ENCODE data around the gene SOX6. TPM values are rescaled to one million over a fixed set of nuclear protein-coding genes. Genes with fewer than 3 reads are reported as not detected.

SOX6 gene
- polyA plus RNA-seq, 1 donor (not counting 4 experiments of a cell fraction or from before 2014, with no cell fraction given) = 6.0 TPM

DNA sequence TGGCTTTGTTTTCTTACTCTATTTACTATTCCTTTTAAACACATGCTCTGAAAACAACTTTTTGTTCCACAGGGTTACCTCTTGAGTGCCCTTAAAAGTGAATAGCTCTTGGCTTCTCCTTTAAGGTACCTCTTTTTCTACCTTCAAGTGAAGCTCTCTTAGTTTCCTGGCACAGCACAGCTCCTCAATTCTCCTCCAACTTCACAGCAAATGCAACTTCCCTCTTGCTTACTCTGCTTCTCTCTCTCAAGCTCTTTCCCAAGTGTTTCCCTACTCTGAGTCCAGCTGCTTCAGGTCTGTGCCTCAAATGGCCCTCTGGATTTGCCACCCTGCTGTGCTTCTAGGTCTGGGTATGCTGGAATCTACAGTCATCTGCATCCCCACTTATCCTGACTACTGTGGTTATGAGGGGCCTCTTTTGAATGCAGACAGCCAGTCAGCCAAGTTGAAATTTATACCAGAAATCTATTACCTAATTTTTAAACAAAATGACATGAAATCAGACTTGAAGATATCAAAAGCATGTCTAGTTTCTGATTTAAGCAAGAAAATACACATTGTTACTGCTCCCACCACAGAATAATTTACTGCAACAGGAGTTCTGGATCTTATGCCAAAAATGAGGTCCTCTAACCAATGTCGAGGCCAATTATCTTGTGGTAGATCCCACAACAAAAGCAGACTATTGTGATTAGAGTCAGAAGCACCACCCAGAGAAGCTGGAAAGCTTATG lies 371.1 kb downstream of the SOX6 start:
- dilution Hi-C loops (cut with MboI; ENCODE audit: extremely low pct_ligation_motif_present, low sequenced_read_pairs) = no loop called here
- Histone ChIP-seq H3K4me2 (ENCODE audit: control insufficient read depth, extremely low read depth, insufficient read depth, low read depth, low read length) (no peak overlapping the region), H2AFZ (ENCODE audit: control insufficient read depth, low read length) (no peak overlapping the region), H3K36me3 (ENCODE audit: control insufficient read depth in 2 of 2, extremely low read depth in 1 of 2, insufficient read depth in 2 of 2, low read length in 2 of 2) (peaks cover 0 to 8% of the 10 kb centered on the region in 2 experiments), H3K27ac (ENCODE audit: control insufficient read depth, insufficient read depth, low read length) (no peak overlapping the region), H3K4me3 (ENCODE audit: control insufficient read depth in 2 of 3, extremely low read depth in 1 of 3, insufficient read depth in 2 of 3, low read depth in 1 of 3, low read length in 3 of 3) (no peak overlapping the region), H3K79me2 (ENCODE audit: control insufficient read depth, insufficient read depth, low read length) (no peaks in the 10 kb centered on the region), H3K9me3 (ENCODE audit: control insufficient read depth, low read depth, low read length) (no peaks in the 10 kb centered on the region), H3K27me3 (ENCODE audit: control insufficient read depth, extremely low read depth, insufficient read depth, low read length) (no peaks in the 10 kb centered on the region), H3K9me1 (ENCODE audit: control insufficient read depth, extremely low read depth, insufficient read depth, low read length) (no peaks in the 10 kb centered on the region), H3K9ac (ENCODE audit: control insufficient read depth, extremely low read depth, insufficient read depth, low read length) (no peak overlapping the region), H3K4me1 (ENCODE audit: control insufficient read depth, extremely low read depth, insufficient read depth, low read length) (no peaks in the 10 kb centered on the region), H4K20me1 (ENCODE audit: control insufficient read depth, extremely low read depth, insufficient read depth, low read length) (no peaks in the 10 kb centered on the region)
- no peak for TF ChIP-seq EZH2 (IDR thresholded peaks at IDR 0.05; ENCODE audit: low read length)
- TF ChIP-seq, protein P1, sequence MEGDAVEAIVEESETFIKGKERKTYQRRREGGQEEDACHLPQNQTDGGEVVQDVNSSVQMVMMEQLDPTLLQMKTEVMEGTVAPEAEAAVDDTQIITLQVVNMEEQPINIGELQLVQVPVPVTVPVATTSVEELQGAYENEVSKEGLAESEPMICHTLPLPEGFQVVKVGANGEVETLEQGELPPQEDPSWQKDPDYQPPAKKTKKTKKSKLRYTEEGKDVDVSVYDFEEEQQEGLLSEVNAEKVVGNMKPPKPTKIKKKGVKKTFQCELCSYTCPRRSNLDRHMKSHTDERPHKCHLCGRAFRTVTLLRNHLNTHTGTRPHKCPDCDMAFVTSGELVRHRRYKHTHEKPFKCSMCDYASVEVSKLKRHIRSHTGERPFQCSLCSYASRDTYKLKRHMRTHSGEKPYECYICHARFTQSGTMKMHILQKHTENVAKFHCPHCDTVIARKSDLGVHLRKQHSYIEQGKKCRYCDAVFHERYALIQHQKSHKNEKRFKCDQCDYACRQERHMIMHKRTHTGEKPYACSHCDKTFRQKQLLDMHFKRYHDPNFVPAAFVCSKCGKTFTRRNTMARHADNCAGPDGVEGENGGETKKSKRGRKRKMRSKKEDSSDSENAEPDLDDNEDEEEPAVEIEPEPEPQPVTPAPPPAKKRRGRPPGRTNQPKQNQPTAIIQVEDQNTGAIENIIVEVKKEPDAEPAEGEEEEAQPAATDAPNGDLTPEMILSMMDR (optimal IDR thresholded peaks at IDR 0.05 in 1 of 3, IDR thresholded peaks at IDR 0.05 in 1 of 3, conservative IDR thresholded peaks at IDR 0.05 in 1 of 3; ENCODE audit: extremely low read depth in 1 of 3, insufficient read depth in 2 of 3, low read length in 3 of 3) = no peak
- DNase-seq (ENCODE audit: low read depth, low spot score) (no peak), FAIRE-seq (no peak)

DNA sequence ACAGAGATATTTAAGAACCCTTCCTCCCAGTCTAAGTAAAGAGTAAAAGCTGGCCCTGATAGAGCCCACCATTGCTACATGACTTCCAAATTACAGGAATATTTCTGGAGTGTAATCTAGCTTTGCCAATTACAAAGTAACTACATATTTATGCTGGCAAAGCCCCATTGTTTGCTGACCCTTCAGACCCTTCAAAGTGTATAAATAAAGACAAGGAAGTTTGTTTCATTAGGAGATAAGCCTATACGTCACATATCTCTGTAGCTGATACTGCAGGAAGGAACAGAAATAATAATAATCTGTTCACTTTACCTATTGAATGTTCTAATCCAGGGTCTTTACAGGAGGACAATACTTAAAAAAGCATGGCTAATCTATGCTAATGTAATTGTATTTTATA lies 375.1 kb downstream of the SOX6 start:
- Histone ChIP-seq H3K9ac (ENCODE audit: control insufficient read depth, extremely low read depth, insufficient read depth, low read length) (no peak overlapping the region), H3K36me3 (ENCODE audit: control insufficient read depth in 2 of 2, extremely low read depth in 1 of 2, insufficient read depth in 2 of 2, low read length in 2 of 2) (peaks cover 0 to 8% of the 10 kb centered on the region in 2 experiments), H3K27ac (ENCODE audit: control insufficient read depth, insufficient read depth, low read length) (no peak overlapping the region), H3K4me3 (ENCODE audit: control insufficient read depth in 2 of 3, extremely low read depth in 1 of 3, insufficient read depth in 2 of 3, low read depth in 1 of 3, low read length in 3 of 3) (no peak overlapping the region), H3K4me1 (ENCODE audit: control insufficient read depth, extremely low read depth, insufficient read depth, low read length) (no peaks in the 10 kb centered on the region), H3K27me3 (ENCODE audit: control insufficient read depth, extremely low read depth, insufficient read depth, low read length) (no peaks in the 10 kb centered on the region), H3K79me2 (ENCODE audit: control insufficient read depth, insufficient read depth, low read length) (no peaks in the 10 kb centered on the region), H3K9me3 (ENCODE audit: control insufficient read depth, low read depth, low read length) (no peaks in the 10 kb centered on the region), H3K9me1 (ENCODE audit: control insufficient read depth, extremely low read depth, insufficient read depth, low read length) (no peaks in the 10 kb centered on the region), H3K4me2 (ENCODE audit: control insufficient read depth, extremely low read depth, insufficient read depth, low read depth, low read length) (no peak overlapping the region), H4K20me1 (ENCODE audit: control insufficient read depth, extremely low read depth, insufficient read depth, low read length) (no peaks in the 10 kb centered on the region), H2AFZ (ENCODE audit: control insufficient read depth, low read length) (no peak overlapping the region)
- DNase-seq (ENCODE audit: low read depth, low spot score) (no peak), FAIRE-seq (no peak)
- no peak for TF ChIP-seq EZH2 (IDR thresholded peaks at IDR 0.05; ENCODE audit: low read length)
- TF ChIP-seq, protein P1 (optimal IDR thresholded peaks at IDR 0.05 in 1 of 3, IDR thresholded peaks at IDR 0.05 in 1 of 3, conservative IDR thresholded peaks at IDR 0.05 in 1 of 3; ENCODE audit: extremely low read depth in 1 of 3, insufficient read depth in 2 of 3, low read length in 3 of 3) = no peak
- dilution Hi-C loops (cut with MboI; ENCODE audit: extremely low pct_ligation_motif_present, low sequenced_read_pairs) = no loop called here

Measured in keratinocyte (primary cell).